Measurements from ENCODE around the gene FOXR1. TPM values are rescaled to one million over a fixed set of nuclear protein-coding genes. Genes with fewer than 3 reads are reported as not detected.

The FOXR1 gene
- total RNA-seq, 1 donor from 2014 or later, result not detected

GRCh38 chr11:118928870-118929500, 42.6 kb upstream of the FOXR1 start:
- Histone ChIP-seq H3K27me3 (ENCODE audit: control insufficient read depth in 3 of 3, insufficient read depth in 3 of 3, low read length in 3 of 3) (no peaks in the 10 kb centered on the region), H3K4me1 (ENCODE audit: control insufficient read depth in 3 of 3, insufficient read depth in 3 of 3, low read length in 3 of 3) (peaks cover 45 to 63% (median 46%) of the 10 kb centered on the region in 3 donors), H3K36me3 (ENCODE audit: control insufficient read depth in 3 of 3, insufficient read depth in 3 of 3, low read length in 3 of 3) (peaks cover 0 to 3% (median 2%) of the 10 kb centered on the region in 3 donors), H3K9me3 (ENCODE audit: control insufficient read depth in 3 of 3, low read length in 3 of 3) (no peaks in the 10 kb centered on the region), H3K27ac (ENCODE audit: low read depth, low read length) (peak overlapping the region; percentile 100), H3K9ac (ENCODE audit: low read depth in 1 of 3, low read length in 3 of 3) (peak overlapping the region; percentile 83 to 93 (median 84)), H3K4me3 (ENCODE audit: low read length in 3 of 3) (peak overlapping the region; percentile 91 to 96 (median 95))

GRCh38 chr11:118929501-118930093, 42.0 kb upstream of the FOXR1 start:
- Histone ChIP-seq H3K9ac (ENCODE audit: low read depth in 1 of 3, low read length in 3 of 3) (peak overlapping the region; percentile 58 to 93 (median 70)), H3K36me3 (ENCODE audit: control insufficient read depth in 3 of 3, insufficient read depth in 3 of 3, low read length in 3 of 3) (peaks cover 0 to 2% (median 0%) of the 10 kb centered on the region in 3 donors), H3K27me3 (ENCODE audit: control insufficient read depth in 3 of 3, insufficient read depth in 3 of 3, low read length in 3 of 3) (no peaks in the 10 kb centered on the region), H3K9me3 (ENCODE audit: control insufficient read depth in 3 of 3, low read length in 3 of 3) (no peaks in the 10 kb centered on the region), H3K27ac (ENCODE audit: low read depth, low read length) (peak overlapping the region; percentile 100), H3K4me3 (ENCODE audit: low read length in 3 of 3) (peak overlapping the region; percentile 69 to 96 (median 95)), H3K4me1 (ENCODE audit: control insufficient read depth in 3 of 3, insufficient read depth in 3 of 3, low read length in 3 of 3) (peaks cover 40 to 62% (median 42%) of the 10 kb centered on the region in 3 donors)

GRCh38 chr11:118930094-118930712, 41.4 kb upstream of the FOXR1 start:
- H3K9ac ChIP-seq (ENCODE audit: low read depth in 1 of 3, low read length in 3 of 3), result peak overlapping the region; percentile 58 to 93 (median 70)

GRCh38 chr11:118931571-118931970, 40.0 kb upstream of the FOXR1 start:
- H3K4me3 ChIP-seq (ENCODE audit: low read length in 3 of 3), result no peak overlapping the region
- H3K4me1 ChIP-seq (ENCODE audit: control insufficient read depth in 3 of 3, insufficient read depth in 3 of 3, low read length in 3 of 3), result peaks cover 34 to 52% (median 39%) of the 10 kb centered on the region in 3 donors
- H3K27ac ChIP-seq (ENCODE audit: low read depth, low read length), result no peak overlapping the region
- H3K9ac ChIP-seq (ENCODE audit: low read depth in 1 of 3, low read length in 3 of 3), result no peak overlapping the region
- H3K9me3 ChIP-seq (ENCODE audit: control insufficient read depth in 3 of 3, low read length in 3 of 3), result no peaks in the 10 kb centered on the region
- H3K27me3 ChIP-seq (ENCODE audit: control insufficient read depth in 3 of 3, insufficient read depth in 3 of 3, low read length in 3 of 3), result no peaks in the 10 kb centered on the region
- H3K36me3 ChIP-seq (ENCODE audit: control insufficient read depth in 3 of 3, insufficient read depth in 3 of 3, low read length in 3 of 3), result no peaks in the 10 kb centered on the region

More at GRCh38 chr11:118930094-118930712, 41.4 kb upstream of the FOXR1 start:
- Histone ChIP-seq H3K9me3 (ENCODE audit: control insufficient read depth in 3 of 3, low read length in 3 of 3) (no peaks in the 10 kb centered on the region), H3K27me3 (ENCODE audit: control insufficient read depth in 3 of 3, insufficient read depth in 3 of 3, low read length in 3 of 3) (no peaks in the 10 kb centered on the region), H3K4me1 (ENCODE audit: control insufficient read depth in 3 of 3, insufficient read depth in 3 of 3, low read length in 3 of 3) (peaks cover 40 to 59% (median 42%) of the 10 kb centered on the region in 3 donors), H3K4me3 (ENCODE audit: low read length in 3 of 3) (peak overlapping the region; percentile 69 to 96 (median 95)), H3K36me3 (ENCODE audit: control insufficient read depth in 3 of 3, insufficient read depth in 3 of 3, low read length in 3 of 3) (no peaks in the 10 kb centered on the region), H3K27ac (ENCODE audit: low read depth, low read length) (peak overlapping the region; percentile 100)

- Histone ChIP-seq H3K9me3 (ENCODE audit: control insufficient read depth in 3 of 3, low read length in 3 of 3) (no peaks in the 10 kb centered on the region), H3K27ac (ENCODE audit: low read depth, low read length) (peak overlapping the region; percentile 76), H3K4me3 (ENCODE audit: low read length in 3 of 3) (no peak overlapping the region), H3K36me3 (ENCODE audit: control insufficient read depth in 3 of 3, insufficient read depth in 3 of 3, low read length in 3 of 3) (no peaks in the 10 kb centered on the region), H3K4me1 (ENCODE audit: control insufficient read depth in 3 of 3, insufficient read depth in 3 of 3, low read length in 3 of 3) (peaks cover 21 to 33% (median 26%) of the 10 kb centered on the region in 3 donors), H3K9ac (ENCODE audit: low read depth in 1 of 3, low read length in 3 of 3) (no peak overlapping the region), H3K27me3 (ENCODE audit: control insufficient read depth in 3 of 3, insufficient read depth in 3 of 3, low read length in 3 of 3) (no peaks in the 10 kb centered on the region)
These were observed 38.1 kb upstream of the FOXR1 start for GRCh38 chr11:118933486-118933885.

GRCh38 chr11:118935376-118935775, 36.2 kb upstream of the FOXR1 start:
- Histone ChIP-seq H3K9me3 (ENCODE audit: control insufficient read depth in 3 of 3, low read length in 3 of 3) (no peaks in the 10 kb centered on the region), H3K36me3 (ENCODE audit: control insufficient read depth in 3 of 3, insufficient read depth in 3 of 3, low read length in 3 of 3) (no peaks in the 10 kb centered on the region), H3K4me3 (ENCODE audit: low read length in 3 of 3) (no peak overlapping the region), H3K27me3 (ENCODE audit: control insufficient read depth in 3 of 3, insufficient read depth in 3 of 3, low read length in 3 of 3) (peaks cover 0 to 7% (median 3%) of the 10 kb centered on the region in 3 donors), H3K4me1 (ENCODE audit: control insufficient read depth in 3 of 3, insufficient read depth in 3 of 3, low read length in 3 of 3) (peaks cover 15 to 25% (median 19%) of the 10 kb centered on the region in 3 donors), H3K9ac (ENCODE audit: low read depth in 1 of 3, low read length in 3 of 3) (no peak overlapping the region), H3K27ac (ENCODE audit: low read depth, low read length) (no peak overlapping the region)

GRCh38 chr11:118938491-118939403, 32.8 kb upstream of the FOXR1 start:
- Histone ChIP-seq H3K9ac (ENCODE audit: low read depth in 1 of 3, low read length in 3 of 3) (no peak overlapping the region), H3K27ac (ENCODE audit: low read depth, low read length) (no peak overlapping the region), H3K36me3 (ENCODE audit: control insufficient read depth in 3 of 3, insufficient read depth in 3 of 3, low read length in 3 of 3) (no peaks in the 10 kb centered on the region), H3K4me1 (ENCODE audit: control insufficient read depth in 3 of 3, insufficient read depth in 3 of 3, low read length in 3 of 3) (peaks cover 1 to 6% (median 3%) of the 10 kb centered on the region in 3 donors), H3K9me3 (ENCODE audit: control insufficient read depth in 3 of 3, low read length in 3 of 3) (no peaks in the 10 kb centered on the region), H3K4me3 (ENCODE audit: low read length in 3 of 3) (no peak overlapping the region), H3K27me3 (ENCODE audit: control insufficient read depth in 3 of 3, insufficient read depth in 3 of 3, low read length in 3 of 3) (peaks cover 0 to 10% (median 6%) of the 10 kb centered on the region in 3 donors)

- no peak overlapping the region for H3K4me3 ChIP-seq (ENCODE audit: low read length in 3 of 3)
- H3K4me1 ChIP-seq (ENCODE audit: control insufficient read depth in 3 of 3, insufficient read depth in 3 of 3, low read length in 3 of 3), result no peaks in the 10 kb centered on the region
- peaks cover 0 to 10% (median 6%) of the 10 kb centered on the region in 3 donors for H3K27me3 ChIP-seq (ENCODE audit: control insufficient read depth in 3 of 3, insufficient read depth in 3 of 3, low read length in 3 of 3)
These were observed 32.1 kb upstream of the FOXR1 start for GRCh38 chr11:118939404-118939915.

GRCh38 chr11:118939953-118940598, 31.5 kb upstream of the FOXR1 start:
- no peak overlapping the region for H3K9ac ChIP-seq (ENCODE audit: low read depth in 1 of 3, low read length in 3 of 3)
- no peaks in the 10 kb centered on the region for H3K4me1 ChIP-seq (ENCODE audit: control insufficient read depth in 3 of 3, insufficient read depth in 3 of 3, low read length in 3 of 3)
- no peak overlapping the region for H3K27ac ChIP-seq (ENCODE audit: low read depth, low read length)
- no peaks in the 10 kb centered on the region for H3K9me3 ChIP-seq (ENCODE audit: control insufficient read depth in 3 of 3, low read length in 3 of 3)
- H3K4me3 ChIP-seq (ENCODE audit: low read length in 3 of 3), result no peak overlapping the region
- no peaks in the 10 kb centered on the region for H3K36me3 ChIP-seq (ENCODE audit: control insufficient read depth in 3 of 3, insufficient read depth in 3 of 3, low read length in 3 of 3)
- peaks cover 0 to 10% (median 6%) of the 10 kb centered on the region in 3 donors for H3K27me3 ChIP-seq (ENCODE audit: control insufficient read depth in 3 of 3, insufficient read depth in 3 of 3, low read length in 3 of 3)

More at GRCh38 chr11:118939404-118939915, 32.1 kb upstream of the FOXR1 start:
- Histone ChIP-seq H3K27ac (ENCODE audit: low read depth, low read length) (no peak overlapping the region), H3K9ac (ENCODE audit: low read depth in 1 of 3, low read length in 3 of 3) (peak overlapping the region in 1 of 3 donors; percentile 4), H3K9me3 (ENCODE audit: control insufficient read depth in 3 of 3, low read length in 3 of 3) (no peaks in the 10 kb centered on the region), H3K36me3 (ENCODE audit: control insufficient read depth in 3 of 3, insufficient read depth in 3 of 3, low read length in 3 of 3) (no peaks in the 10 kb centered on the region)

Data from skeletal muscle tissue (tissue), 4 donors.